ENCODE results near the gene IRF2. TPM values are rescaled to one million over a fixed set of nuclear protein-coding genes. Genes with fewer than 3 reads are reported as not detected.

Gene IRF2
- polyA plus RNA-seq, 4 donors = 23.3 to 38.6 (median 32.7) TPM

DNA sequence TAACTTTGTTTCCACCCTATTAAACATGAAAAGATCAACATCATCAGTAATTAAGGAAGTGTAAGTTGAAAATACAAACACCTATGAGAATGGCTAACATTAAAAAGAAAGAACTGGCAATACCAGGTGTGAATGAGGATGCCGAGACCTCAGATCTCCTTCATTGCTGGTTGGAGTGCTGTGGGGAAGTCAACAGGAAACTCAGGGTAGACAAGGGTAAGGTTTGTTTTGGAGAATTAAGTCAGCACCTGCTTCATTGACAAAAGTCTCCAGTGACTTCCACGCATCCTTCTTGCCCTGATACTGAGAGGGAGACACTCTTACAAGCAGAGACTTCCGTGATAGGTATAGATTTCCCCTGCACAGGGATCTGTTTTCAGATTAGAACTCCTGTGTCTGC lies 106.1 kb downstream of the IRF2 start:
- no peak overlapping the region for H3K27ac ChIP-seq (ENCODE audit: low read depth in 1 of 3, low read length in 2 of 3)
- FAIRE-seq = no peak
- WGBS, 3 donors = 91 to 92% (median 92%) methylated on average over 3 of the region's 3 CpGs

GRCh38 chr4:184364100-184364921 lies 110.0 kb downstream of the IRF2 start:
- Histone ChIP-seq H3K27me3 (ENCODE audit: control insufficient read depth in 3 of 3, insufficient read depth in 3 of 3, low read length in 3 of 3) (no peaks in the 10 kb centered on the region), H3K9me3 (ENCODE audit: control insufficient read depth in 2 of 2, insufficient read depth in 1 of 2, low read depth in 1 of 2, low read length in 1 of 2) (peaks cover 0 to 12% of the 10 kb centered on the region in 2 donors), H3K4me1 (ENCODE audit: control insufficient read depth in 3 of 3, insufficient read depth in 2 of 3, low read depth in 1 of 3, low read length in 2 of 3) (peaks cover 2 to 11% (median 3%) of the 10 kb centered on the region in 3 donors), H3K36me3 (ENCODE audit: control insufficient read depth in 3 of 3, insufficient read depth in 2 of 3, low read depth in 1 of 3, low read length in 3 of 3) (no peaks in the 10 kb centered on the region), H3K27ac (ENCODE audit: low read depth in 1 of 3, low read length in 2 of 3) (no peak overlapping the region), H3K4me3 (ENCODE audit: low read depth in 1 of 3, low read length in 3 of 3) (no peak overlapping the region)
- WGBS, 3 donors = 34 to 57% (median 51%) methylated on average over 5 of the region's 5 CpGs
- peak in 1 of 2 donors; percentile 50 for DNase-seq
- FAIRE-seq = no peak

More for the DNA sequence above, 106.1 kb downstream of the IRF2 start:
- no peak for DNase-seq
- H3K4me3 ChIP-seq (ENCODE audit: low read depth in 1 of 3, low read length in 3 of 3) = no peak overlapping the region
- no peaks in the 10 kb centered on the region for H3K36me3 ChIP-seq (ENCODE audit: control insufficient read depth in 3 of 3, insufficient read depth in 2 of 3, low read depth in 1 of 3, low read length in 3 of 3)
- H3K4me1 ChIP-seq (ENCODE audit: control insufficient read depth in 3 of 3, insufficient read depth in 2 of 3, low read depth in 1 of 3, low read length in 2 of 3) = peaks cover 2 to 11% (median 3%) of the 10 kb centered on the region in 3 donors
- peaks cover 0 to 12% of the 10 kb centered on the region in 2 donors for H3K9me3 ChIP-seq (ENCODE audit: control insufficient read depth in 2 of 2, insufficient read depth in 1 of 2, low read depth in 1 of 2, low read length in 1 of 2)
- H3K27me3 ChIP-seq (ENCODE audit: control insufficient read depth in 3 of 3, insufficient read depth in 3 of 3, low read length in 3 of 3) = no peaks in the 10 kb centered on the region

- no peak for FAIRE-seq
- H3K27ac ChIP-seq (ENCODE audit: low read depth in 1 of 3, low read length in 2 of 3) = no peak overlapping the region
- WGBS, 3 donors = 97 to 99% (median 97%) methylated on average over 6 of the region's 6 CpGs
- H3K4me1 ChIP-seq (ENCODE audit: control insufficient read depth in 3 of 3, insufficient read depth in 2 of 3, low read depth in 1 of 3, low read length in 2 of 3) = peaks cover 2 to 11% (median 3%) of the 10 kb centered on the region in 3 donors
- no peak overlapping the region for H3K4me3 ChIP-seq (ENCODE audit: low read depth in 1 of 3, low read length in 3 of 3)
- peaks cover 0 to 12% of the 10 kb centered on the region in 2 donors for H3K9me3 ChIP-seq (ENCODE audit: control insufficient read depth in 2 of 2, insufficient read depth in 1 of 2, low read depth in 1 of 2, low read length in 1 of 2)
- no peaks in the 10 kb centered on the region for H3K36me3 ChIP-seq (ENCODE audit: control insufficient read depth in 3 of 3, insufficient read depth in 2 of 3, low read depth in 1 of 3, low read length in 3 of 3)
- no peaks in the 10 kb centered on the region for H3K27me3 ChIP-seq (ENCODE audit: control insufficient read depth in 3 of 3, insufficient read depth in 3 of 3, low read length in 3 of 3)
- DNase-seq = no peak
Observed at GRCh38 chr4:184363258-184363657, 111.1 kb downstream of the IRF2 start.

DNA sequence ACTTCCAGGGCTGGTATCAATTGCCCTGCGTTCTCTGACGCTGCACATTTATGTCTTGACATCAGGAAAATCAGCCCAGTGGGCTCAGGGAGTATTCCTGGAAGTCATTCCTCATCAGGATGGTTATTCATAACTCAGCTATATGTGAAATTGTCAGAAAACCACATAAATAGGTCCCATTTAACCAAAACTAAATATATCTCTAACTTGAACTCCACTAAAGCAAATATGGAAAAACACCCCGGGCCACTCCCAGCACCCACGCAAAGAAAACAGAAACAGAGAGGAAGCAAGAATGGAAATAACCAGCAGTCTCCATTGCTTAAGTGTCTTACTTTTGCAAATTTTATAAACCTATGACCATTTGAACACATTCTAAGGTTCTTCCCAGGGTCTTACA lies 112.0 kb downstream of the IRF2 start:
- H3K9me3 ChIP-seq (ENCODE audit: control insufficient read depth in 2 of 2, insufficient read depth in 1 of 2, low read depth in 1 of 2, low read length in 1 of 2) = peaks cover 0 to 19% of the 10 kb centered on the region in 2 donors
- H3K36me3 ChIP-seq (ENCODE audit: control insufficient read depth in 3 of 3, insufficient read depth in 2 of 3, low read depth in 1 of 3, low read length in 3 of 3) = no peaks in the 10 kb centered on the region
- no peak overlapping the region for H3K27ac ChIP-seq (ENCODE audit: low read depth in 1 of 3, low read length in 2 of 3)
- 79 to 92% (median 88%) methylated on average over 4 of the region's 4 CpGs for WGBS, 3 donors
- no peaks in the 10 kb centered on the region for H3K27me3 ChIP-seq (ENCODE audit: control insufficient read depth in 3 of 3, insufficient read depth in 3 of 3, low read length in 3 of 3)
- no peak overlapping the region for H3K4me3 ChIP-seq (ENCODE audit: low read depth in 1 of 3, low read length in 3 of 3)
- DNase-seq (no peak), FAIRE-seq (no peak)
- peaks cover 2 to 11% (median 3%) of the 10 kb centered on the region in 3 donors for H3K4me1 ChIP-seq (ENCODE audit: control insufficient read depth in 3 of 3, insufficient read depth in 2 of 3, low read depth in 1 of 3, low read length in 2 of 3)

GRCh38 chr4:184361443-184361842 lies 112.9 kb downstream of the IRF2 start:
- Histone ChIP-seq H3K9me3 (ENCODE audit: control insufficient read depth in 2 of 2, insufficient read depth in 1 of 2, low read depth in 1 of 2, low read length in 1 of 2) (peaks cover 0 to 20% of the 10 kb centered on the region in 2 donors), H3K4me1 (ENCODE audit: control insufficient read depth in 3 of 3, insufficient read depth in 2 of 3, low read depth in 1 of 3, low read length in 2 of 3) (peaks cover 2 to 11% (median 3%) of the 10 kb centered on the region in 3 donors), H3K27ac (ENCODE audit: low read depth in 1 of 3, low read length in 2 of 3) (no peak overlapping the region), H3K4me3 (ENCODE audit: low read depth in 1 of 3, low read length in 3 of 3) (no peak overlapping the region), H3K36me3 (ENCODE audit: control insufficient read depth in 3 of 3, insufficient read depth in 2 of 3, low read depth in 1 of 3, low read length in 3 of 3) (no peaks in the 10 kb centered on the region), H3K27me3 (ENCODE audit: control insufficient read depth in 3 of 3, insufficient read depth in 3 of 3, low read length in 3 of 3) (no peaks in the 10 kb centered on the region)
- FAIRE-seq = no peak
- DNase-seq = no peak
- WGBS, 3 donors = 68 to 90% (median 78%) methylated on average over 3 of the region's 3 CpGs

DNA sequence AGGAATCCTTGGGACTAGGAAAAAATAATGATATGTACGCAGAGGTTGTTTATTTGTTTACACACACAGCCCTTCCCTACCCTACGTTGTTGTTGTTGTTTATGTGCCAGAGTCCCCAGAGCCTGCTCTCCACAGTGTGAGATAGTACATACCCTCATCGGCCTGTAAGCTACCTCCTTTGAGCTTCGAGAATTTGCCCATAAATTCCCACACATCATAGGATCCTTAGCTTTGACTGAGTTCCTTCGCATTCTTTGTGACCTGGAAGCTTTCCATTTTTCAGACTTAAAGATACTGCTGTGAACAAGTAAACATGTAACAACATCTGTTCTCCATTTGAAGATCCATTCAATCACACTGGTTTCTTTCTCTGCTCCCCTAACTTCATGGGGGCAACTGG lies 114.5 kb downstream of the IRF2 start:
- FAIRE-seq = no peak
- Histone ChIP-seq H3K27ac (ENCODE audit: low read depth in 1 of 3, low read length in 2 of 3) (no peak overlapping the region), H3K4me1 (ENCODE audit: control insufficient read depth in 3 of 3, insufficient read depth in 2 of 3, low read depth in 1 of 3, low read length in 2 of 3) (peaks cover 3 to 20% (median 5%) of the 10 kb centered on the region in 3 donors), H3K9me3 (ENCODE audit: control insufficient read depth in 2 of 2, insufficient read depth in 1 of 2, low read depth in 1 of 2, low read length in 1 of 2) (peaks cover 0 to 15% of the 10 kb centered on the region in 2 donors), H3K27me3 (ENCODE audit: control insufficient read depth in 3 of 3, insufficient read depth in 3 of 3, low read length in 3 of 3) (no peaks in the 10 kb centered on the region), H3K36me3 (ENCODE audit: control insufficient read depth in 3 of 3, insufficient read depth in 2 of 3, low read depth in 1 of 3, low read length in 3 of 3) (no peaks in the 10 kb centered on the region), H3K4me3 (ENCODE audit: low read depth in 1 of 3, low read length in 3 of 3) (no peak overlapping the region)
- DNase-seq = no peak
- 80 to 90% (median 89%) methylated on average over 5 of the region's 5 CpGs for WGBS, 3 donors

- H3K36me3 ChIP-seq (ENCODE audit: control insufficient read depth in 3 of 3, insufficient read depth in 2 of 3, low read depth in 1 of 3, low read length in 3 of 3) = no peaks in the 10 kb centered on the region
- no peak for DNase-seq
- H3K27me3 ChIP-seq (ENCODE audit: control insufficient read depth in 3 of 3, insufficient read depth in 3 of 3, low read length in 3 of 3) = no peaks in the 10 kb centered on the region
- H3K4me3 ChIP-seq (ENCODE audit: low read depth in 1 of 3, low read length in 3 of 3) = no peak overlapping the region
- 87 to 94% (median 90%) methylated on average over 5 of the region's 5 CpGs for WGBS, 3 donors
- peaks cover 0 to 9% (median 7%) of the 10 kb centered on the region in 3 donors for H3K4me1 ChIP-seq (ENCODE audit: control insufficient read depth in 3 of 3, insufficient read depth in 2 of 3, low read depth in 1 of 3, low read length in 2 of 3)
- peaks cover 0 to 11% of the 10 kb centered on the region in 2 donors for H3K9me3 ChIP-seq (ENCODE audit: control insufficient read depth in 2 of 2, insufficient read depth in 1 of 2, low read depth in 1 of 2, low read length in 1 of 2)
- FAIRE-seq = no peak
- no peak overlapping the region for H3K27ac ChIP-seq (ENCODE audit: low read depth in 1 of 3, low read length in 2 of 3)
Observed at GRCh38 chr4:184358521-184359232, 115.7 kb downstream of the IRF2 start.

- 88 to 96% (median 95%) methylated on average over 4 of the region's 4 CpGs for WGBS, 3 donors
- Histone ChIP-seq H3K27ac (ENCODE audit: low read depth in 1 of 3, low read length in 2 of 3) (no peak overlapping the region), H3K4me1 (ENCODE audit: control insufficient read depth in 3 of 3, insufficient read depth in 2 of 3, low read depth in 1 of 3, low read length in 2 of 3) (peaks cover 0 to 9% (median 7%) of the 10 kb centered on the region in 3 donors), H3K4me3 (ENCODE audit: low read depth in 1 of 3, low read length in 3 of 3) (no peak overlapping the region), H3K36me3 (ENCODE audit: control insufficient read depth in 3 of 3, insufficient read depth in 2 of 3, low read depth in 1 of 3, low read length in 3 of 3) (no peaks in the 10 kb centered on the region), H3K27me3 (ENCODE audit: control insufficient read depth in 3 of 3, insufficient read depth in 3 of 3, low read length in 3 of 3) (no peaks in the 10 kb centered on the region), H3K9me3 (ENCODE audit: control insufficient read depth in 2 of 2, insufficient read depth in 1 of 2, low read depth in 1 of 2, low read length in 1 of 2) (peaks cover 0 to 12% of the 10 kb centered on the region in 2 donors)
- no peak for DNase-seq
- no peak for FAIRE-seq
Observed at GRCh38 chr4:184357772-184358171, 116.6 kb downstream of the IRF2 start.

All from small intestine (tissue), 7 donors.